Umbilical cord (tissue), 2 donors: ENCODE measurements around the gene RPS15. TPM values are rescaled to one million over a fixed set of nuclear protein-coding genes. Genes with fewer than 3 reads are reported as not detected.

ENCODE experiments used
- DNase-seq: peaks from one replicate; pipeline ENCODE4 v3.0.0-alpha.2; 2015; ENCODE audit warnings: low spot score
- total RNA-seq: library from RNA; depleted of rRNA; stranded (reverse); fragments of >200 nt; gene quantifications from one replicate; pipeline ENCODE4 v1.2.3, GENCODE V29; 2014; ENCODE audit warnings: low replicate concordance; ENCODE audit not compliant: insufficient read depth

The RPS15 gene
- total RNA-seq, result 212 TPM

DNA sequence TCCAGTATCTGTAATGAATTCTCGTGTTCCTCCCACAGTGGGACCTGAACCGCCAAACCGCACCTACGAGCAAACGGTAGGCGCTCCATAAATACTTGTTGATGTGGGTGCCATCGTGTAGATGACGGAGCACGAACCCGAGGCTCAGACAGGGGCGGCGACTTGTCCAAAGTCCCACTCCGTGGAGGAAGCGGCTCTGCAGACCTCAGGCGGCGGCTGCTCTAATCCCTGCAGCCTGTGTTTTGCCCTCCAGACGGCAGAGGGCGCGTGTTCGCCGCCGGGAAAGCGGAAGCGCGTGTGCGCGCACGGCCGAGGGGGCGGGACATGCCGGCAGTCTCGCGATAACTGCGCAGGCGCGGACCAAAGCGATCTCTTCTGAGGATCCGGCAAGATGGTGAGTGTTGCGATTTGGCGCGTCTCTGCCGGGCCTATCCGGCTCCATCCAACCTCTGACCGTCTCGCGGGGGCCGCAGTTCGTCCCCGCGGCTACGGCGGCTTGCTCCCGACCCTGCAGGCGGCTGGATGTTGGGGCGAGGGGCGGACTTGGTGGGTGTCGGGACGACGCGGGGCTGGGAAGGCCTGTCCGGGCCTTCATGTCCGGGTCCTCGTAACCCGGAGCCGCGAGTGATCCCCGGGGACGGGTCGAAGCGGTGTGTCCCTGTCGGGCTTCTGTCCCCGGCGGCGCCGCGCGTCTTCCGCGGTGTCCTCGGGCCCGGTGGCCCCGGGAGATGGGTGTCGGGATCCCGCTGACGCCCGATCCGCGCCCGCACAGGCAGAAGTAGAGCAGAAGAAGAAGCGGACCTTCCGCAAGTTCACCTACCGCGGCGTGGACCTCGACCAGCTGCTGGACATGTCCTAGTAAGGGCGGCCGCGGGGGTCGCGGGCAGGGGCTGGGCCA lies at the start of gene RPS15:
Gene RPS15, plus strand, starts transcription at position 362 of the 898 bp plus-strand sequence. Its CDS starts 30 bp downstream, at position 392.
- DNase-seq, result peak; percentile 95

DNA sequence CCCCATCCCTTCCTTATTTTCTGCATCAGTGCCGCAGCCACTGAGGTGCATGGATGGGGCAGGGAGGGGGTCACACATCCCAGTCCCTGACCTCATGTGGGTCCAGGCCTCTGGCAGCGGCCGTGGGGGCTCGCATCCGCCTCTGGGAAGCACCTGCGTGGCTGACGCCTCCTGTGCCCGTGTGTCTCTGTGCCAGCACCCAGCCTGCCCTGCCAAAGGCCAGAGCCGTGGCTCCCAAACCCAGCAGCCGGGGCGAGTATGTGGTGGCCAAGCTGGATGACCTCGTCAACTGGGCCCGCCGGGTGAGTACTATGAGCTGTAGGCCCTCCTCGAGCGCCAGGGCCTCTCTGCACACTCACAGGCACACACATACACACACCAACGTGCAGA lies 49.6 kb upstream of the RPS15 start:
- no peak for DNase-seq

DNA sequence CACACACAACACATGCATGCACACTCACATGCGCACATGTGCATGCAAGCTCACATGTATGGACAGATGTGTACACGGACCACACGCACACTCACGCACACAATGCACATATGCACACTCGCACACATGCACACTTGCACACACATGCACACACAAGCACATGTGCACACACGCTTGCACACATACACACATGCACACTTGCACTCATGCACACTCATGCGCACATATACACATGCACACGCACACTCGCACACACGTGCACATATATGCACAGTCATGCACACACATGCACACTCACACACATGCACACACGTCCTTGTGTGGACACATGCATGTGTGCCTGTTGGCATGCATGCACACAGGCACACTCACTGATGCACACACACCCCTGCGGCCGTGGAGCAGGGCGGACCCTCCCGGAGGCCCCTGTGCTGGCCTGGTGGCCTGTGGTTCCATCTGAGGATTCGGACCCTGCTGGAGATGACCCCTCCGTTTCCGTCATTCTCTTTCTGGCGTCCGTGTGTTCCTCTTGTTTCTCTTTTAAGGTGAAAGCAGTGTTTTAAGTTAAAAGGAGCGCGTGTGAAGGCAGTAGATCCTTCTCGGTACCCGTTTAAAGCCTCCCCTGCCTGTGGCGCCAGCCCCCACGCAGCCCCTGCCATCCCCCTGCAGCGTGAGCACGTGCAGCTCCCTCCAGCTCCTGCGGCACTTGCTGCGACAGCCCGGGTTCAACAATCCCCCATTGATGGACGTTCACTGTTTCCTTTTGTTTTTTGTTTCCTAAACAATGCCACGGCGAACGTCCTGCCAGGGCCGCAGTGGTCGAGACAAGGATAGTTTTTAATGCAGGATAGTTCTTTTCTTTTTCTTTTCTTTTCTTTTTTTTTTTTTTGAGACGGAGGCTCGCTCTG lies 48.9 kb upstream of the RPS15 start:
- DNase-seq, result no peak

DNA sequence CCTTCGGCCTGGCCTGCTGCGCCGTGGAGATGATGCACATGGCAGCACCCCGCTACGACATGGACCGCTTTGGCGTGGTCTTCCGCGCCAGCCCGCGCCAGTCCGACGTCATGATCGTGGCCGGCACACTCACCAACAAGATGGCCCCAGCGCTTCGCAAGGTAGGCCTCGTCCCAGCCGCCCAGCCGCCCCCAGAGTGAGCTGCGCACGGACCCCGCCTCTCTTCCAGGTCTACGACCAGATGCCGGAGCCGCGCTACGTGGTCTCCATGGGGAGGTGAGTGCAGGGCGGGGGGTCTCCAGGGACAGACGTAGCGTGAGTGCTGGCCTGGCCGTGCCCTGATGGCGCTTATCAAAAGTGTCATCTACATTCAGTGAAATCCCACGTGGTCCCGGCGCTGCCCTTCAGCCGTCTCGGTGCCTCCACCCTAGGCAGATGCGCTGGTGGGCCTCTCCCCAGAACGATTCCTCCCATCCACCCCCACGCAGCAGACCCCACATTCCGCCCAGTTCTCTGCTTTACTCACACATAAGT lies 47.2 kb upstream of the RPS15 start:
- DNase-seq, result no peak

DNA sequence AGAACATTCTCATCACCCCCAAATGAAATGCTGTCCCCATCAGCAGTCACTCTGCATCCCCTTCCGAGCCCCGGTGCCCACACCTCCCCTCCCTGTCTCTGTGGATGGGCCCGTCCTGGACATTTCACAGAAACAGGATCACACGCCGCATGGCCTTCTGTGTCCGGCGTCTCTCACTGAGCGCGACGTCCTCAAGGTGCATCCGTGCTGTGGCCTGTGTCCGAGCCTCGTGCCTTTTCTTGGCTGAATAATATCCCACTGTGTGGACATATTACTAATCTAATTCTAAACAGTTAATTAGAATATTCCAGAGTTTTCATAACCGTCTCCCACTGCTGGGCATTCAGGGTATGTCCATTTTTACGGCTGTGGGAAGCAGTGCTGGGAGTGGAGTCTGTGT lies 45.8 kb upstream of the RPS15 start:
- no peak for DNase-seq

DNA sequence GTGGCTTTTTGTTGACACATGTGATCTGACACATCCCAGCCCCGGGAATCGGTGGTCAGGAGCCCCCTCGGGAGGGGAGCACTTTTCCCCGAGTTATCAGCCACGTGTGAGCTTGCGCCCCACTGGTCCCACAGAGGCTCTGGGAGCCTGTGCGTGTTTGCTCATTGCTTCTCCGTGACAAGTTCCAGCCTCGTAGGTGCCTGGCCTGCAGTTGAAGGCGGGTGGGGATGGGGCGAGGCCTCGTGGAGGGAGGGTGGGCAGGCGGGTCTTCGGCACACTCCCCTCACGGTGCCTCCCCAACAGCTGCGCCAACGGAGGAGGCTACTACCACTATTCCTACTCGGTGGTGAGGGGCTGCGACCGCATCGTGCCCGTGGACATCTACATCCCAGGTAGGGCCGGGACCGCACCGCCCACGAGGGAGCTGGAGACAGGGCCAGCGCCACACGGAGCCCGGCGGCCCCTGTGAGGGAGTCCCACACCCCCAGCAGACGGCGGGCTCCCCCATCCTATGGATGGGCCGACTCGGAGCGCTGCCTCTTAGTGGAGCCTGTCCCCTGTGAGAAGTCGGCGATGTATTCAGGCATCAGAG lies 45.2 kb upstream of the RPS15 start:
- no peak for DNase-seq

DNA sequence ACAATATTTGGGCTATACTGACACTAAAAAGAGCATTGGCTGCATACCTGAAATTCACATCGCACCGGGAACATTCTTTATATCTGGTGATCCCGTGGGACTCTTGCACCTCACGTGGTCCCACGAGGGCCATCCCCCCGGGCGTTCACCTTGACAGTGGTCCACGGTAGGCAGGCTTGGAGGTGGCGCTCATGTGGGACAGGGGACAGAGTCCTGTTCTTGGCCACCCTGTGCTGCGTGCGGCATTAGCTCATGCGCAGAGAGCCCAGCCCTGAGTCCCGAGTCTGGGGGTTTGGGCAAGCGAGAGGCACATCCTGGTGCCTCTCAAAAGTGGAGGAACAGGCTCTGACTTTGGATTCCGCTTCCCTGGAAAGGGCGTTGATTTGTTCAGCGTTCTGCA lies 44.4 kb upstream of the RPS15 start:
- no peak for DNase-seq

DNA sequence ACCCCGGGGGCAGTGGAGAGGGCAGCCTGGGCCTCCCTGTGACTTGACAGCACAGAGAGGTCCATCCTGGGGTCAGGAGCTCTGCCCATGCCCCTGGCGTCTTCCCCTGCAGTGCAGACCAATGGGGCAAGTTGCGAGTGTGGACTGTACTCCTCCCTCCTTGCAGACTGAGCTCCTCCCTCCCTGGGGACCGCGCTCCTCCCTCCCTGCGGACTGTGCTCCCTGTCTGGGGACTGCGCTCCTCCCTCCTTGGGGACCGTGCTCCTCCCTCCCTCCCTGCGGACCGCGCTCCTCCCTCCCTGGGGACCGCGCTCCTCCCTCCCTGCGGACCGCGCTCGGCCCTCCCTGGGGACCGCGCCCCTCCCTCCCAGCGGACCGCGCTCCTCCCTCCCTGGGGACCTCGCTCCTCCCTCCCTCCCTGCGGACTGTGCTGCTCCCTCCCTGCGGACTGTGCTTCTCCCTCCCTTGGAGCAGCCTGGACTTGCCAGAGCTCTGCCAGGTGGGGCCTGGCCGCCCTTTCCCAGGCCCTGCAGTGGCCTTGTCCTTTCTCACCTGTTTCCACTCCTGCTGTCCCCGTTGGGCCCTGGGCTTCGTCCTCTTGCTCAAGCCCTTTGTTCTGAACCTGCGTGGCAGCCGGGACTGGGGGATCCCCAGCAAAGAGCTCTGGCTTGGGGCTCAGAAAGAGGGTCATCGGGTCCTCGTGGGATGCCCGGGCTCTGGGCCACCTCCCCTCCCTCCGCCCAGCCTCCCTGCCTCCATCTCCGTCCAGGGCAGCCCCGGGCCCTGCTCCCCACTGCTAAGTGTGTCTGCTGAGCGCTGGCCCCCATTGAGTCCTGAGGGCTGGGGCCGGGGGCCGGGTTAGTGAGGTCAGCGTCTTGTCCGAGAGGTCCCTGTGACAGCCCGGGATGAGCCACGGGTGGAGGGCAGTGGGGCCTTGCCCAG lies 43.7 kb upstream of the RPS15 start:
- DNase-seq, result no peak

DNA sequence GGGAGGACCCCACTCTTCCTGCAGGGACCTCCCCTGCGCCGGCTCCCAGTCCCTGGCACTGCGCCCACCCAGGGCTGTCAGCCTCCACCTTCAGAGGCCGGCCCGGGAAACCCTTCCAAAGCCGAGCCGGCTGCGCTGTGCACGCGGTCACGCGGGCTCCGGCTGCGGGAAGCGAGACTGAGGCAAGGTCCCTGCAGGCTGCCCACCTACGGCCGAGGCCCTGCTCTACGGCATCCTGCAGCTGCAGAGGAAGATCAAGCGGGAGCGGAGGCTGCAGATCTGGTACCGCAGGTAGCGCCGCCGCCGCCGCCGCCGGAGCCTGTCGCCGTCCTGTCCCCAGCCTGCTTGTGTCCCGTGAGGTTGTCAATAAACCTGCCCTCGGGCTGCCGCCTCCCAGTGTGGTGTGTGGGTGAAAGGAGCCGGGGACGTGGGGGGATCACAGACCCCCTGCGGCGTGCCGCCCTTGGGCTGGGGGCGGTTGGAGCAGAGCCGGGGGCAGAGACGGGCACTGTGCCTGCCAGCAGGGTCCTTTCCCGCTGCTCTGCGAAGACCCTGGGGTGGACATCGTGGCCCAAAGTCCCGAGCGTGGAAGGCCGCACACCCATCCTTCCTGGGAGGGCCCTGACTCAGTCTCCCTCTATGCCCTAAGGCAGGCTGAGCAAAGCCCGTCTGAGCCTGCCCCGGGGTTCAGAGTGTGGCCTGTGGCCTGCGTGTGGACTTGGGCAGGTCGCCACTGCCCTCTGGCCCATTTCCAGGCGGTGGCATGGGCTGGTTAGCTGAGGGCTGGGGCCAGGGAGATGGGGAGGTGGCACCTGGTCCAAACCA lies 42.8 kb upstream of the RPS15 start:
- DNase-seq, result no peak

DNA sequence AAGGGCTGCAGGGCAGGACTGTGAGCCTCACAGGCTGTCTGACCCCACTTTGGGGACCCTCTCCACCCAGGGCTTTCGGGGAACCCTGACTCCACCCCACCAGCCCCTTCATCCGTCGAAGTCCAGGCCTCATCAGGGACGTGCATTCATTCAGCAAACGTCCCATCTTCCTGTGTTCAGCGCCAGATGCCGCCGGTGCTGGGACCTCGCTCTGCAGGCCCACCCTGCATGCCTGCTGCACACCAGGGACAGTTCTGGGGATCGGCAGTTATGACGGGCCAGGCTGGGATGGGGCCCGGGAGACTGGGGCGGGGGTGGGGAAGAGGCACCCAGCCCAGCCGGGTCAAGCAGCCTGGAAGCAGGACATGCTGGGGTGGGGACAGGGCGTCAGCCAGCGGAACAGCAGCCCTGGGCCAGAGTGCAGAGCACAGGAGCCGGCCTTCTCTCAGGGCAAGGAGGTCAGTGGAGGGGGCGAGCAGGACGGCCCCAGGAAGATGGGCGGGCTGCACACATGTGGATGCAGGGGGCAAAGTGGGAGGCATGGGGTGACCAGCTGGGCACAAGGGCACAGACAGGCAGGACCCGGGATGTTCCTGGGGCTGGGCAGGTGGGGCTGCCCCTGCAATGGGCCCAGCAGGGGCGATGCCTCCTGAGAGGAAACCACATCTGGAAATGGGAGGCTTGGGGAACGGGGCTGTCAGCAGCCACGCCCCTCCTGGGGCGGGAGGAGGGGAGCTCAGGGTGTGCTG lies 42.0 kb upstream of the RPS15 start:
- DNase-seq, result no peak

DNA sequence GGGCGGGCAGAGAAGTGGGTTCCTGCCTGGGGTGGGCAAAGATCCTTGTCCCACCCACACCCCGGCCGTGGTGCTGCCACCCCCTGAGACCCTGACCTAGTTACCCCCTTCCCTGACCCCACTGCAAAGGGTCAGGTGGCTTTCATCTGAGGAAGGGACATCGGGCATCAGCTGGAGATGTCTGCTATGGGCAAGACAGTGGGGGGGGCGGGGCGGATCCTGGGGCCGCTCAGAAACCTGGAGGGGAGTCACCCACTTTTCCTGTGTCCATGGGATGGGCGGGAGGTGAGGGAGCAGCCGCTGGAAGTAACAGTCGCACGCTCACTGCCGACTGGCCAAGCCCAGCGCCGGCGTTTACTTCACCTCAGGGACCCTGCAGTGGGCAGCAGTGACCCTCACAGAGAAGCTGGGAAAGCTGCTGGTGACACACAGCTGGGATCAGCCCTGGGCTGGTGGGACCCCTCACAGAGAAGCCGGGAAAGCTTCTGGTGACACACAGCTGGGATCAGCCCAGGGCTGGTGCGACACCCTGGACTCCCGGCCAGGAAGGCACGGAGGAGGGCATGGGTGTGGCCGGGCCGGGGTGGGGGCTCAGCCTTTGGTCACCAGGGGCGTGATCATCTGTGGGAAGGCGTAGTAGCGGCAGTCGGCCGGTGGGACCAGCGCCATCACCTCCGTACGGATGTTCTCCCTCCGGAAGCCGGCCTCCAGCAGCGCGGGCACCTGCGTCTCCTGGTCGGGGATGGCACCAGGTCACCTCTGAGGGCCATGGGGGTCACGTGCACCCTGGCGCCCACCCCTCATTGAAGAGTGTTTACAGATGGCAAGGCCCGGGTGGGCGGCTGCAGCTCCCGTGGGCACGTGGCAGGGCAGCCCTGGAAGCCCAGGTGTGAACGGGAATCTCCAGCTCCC lies 41.2 kb upstream of the RPS15 start:
- no peak for DNase-seq

DNA sequence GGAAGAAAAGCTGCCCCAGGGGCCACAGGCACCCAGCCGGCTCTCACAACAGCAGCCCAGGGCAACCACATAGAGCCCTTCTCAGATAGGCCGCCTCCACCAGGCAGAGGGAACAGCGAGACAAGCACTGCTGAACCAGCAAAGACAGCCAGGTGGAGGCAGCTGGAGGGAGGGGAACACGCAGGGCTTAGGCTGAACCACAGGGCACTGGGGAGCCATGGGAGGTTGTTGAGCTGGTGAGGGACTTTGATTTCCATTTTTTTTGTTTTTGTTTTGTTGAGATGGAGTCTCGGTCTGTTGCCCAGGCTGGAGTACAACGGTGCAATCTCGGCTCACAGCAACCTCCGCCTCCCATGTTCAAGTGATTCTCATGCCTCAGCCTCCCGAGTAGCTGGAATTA lies 40.4 kb upstream of the RPS15 start:
- DNase-seq, result no peak

DNA sequence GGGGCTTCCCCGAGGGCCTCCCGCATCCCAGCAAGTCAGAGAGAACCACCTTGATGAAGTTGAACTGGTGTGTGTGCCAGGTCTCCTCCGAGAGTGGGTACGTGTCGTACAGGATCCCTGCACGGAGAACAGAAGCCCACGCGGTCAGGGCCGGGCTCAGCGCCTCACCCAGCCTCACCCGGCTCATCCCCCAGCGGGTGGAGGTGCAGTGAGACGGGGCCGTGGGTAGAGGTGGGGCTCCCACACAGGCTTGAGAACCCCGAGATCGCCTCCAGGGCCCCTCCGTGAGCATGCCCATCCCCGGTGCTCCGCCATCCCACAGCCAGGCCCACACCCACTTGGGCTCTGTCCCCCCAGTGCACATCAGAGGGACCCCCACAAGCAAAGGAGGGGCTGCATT lies 39.1 kb upstream of the RPS15 start:
- DNase-seq, result no peak

DNA sequence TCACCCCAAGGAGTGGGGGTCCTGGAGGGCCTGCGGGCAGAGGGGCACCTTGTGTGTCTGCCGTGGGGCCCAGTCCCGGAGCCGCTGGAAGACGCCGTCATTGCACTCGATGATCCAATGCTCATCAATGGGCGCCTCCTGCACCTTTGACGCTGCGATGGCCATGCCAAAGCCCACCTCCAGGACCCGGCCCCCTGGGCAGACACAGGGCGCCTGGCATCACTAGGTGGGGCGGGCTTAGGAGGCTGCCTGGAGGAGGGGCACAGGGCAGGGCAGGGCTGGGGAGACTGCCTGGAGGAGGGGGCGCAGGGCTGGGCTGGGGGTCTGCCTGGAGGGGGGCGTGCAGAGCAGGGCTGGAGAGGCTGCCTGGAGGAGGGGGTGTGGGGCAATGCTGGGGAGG lies 38.5 kb upstream of the RPS15 start:
- no peak for DNase-seq

DNA sequence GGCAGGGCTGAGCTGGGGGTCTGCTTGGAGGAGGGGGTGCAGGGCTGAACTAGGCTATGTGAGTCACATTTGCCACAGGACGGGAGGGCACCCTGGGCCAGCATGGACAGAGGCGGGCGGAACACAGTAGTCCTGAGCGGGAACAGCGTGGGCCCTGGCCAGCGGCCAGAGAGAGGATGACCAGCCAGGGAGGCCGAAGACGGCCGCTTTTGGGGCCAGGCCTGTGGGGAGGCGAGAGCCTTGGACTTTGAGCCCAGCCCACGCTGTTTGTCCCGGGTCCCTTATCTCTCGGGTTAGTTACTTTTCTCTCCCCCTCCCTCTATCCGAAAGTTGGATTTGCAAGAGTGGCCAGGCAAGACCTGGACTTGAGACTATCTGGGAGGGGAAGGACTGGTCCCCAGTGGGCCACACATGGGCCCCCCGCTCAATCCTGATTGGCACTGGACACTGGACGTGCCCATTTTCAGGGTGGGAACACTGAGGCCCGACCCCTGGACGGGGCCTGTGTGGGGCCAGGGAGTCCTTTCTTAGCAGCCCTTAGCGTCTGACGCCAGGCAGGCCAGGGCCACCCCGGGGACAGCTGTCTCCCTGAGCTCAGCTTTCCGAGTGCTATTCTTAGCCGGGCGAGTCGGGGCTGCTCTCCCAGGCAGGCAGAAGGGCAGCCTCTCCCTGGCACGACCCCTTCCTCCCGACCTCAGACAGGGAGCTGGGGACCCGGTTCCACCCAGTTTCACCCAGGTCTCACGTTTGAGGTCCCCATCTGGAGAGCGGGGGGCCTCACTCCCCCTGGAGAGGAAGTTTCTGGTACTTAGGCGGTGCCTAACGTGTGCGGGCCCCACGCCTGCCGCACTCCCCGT lies 37.7 kb upstream of the RPS15 start:
- DNase-seq, result peak; percentile 42

DNA sequence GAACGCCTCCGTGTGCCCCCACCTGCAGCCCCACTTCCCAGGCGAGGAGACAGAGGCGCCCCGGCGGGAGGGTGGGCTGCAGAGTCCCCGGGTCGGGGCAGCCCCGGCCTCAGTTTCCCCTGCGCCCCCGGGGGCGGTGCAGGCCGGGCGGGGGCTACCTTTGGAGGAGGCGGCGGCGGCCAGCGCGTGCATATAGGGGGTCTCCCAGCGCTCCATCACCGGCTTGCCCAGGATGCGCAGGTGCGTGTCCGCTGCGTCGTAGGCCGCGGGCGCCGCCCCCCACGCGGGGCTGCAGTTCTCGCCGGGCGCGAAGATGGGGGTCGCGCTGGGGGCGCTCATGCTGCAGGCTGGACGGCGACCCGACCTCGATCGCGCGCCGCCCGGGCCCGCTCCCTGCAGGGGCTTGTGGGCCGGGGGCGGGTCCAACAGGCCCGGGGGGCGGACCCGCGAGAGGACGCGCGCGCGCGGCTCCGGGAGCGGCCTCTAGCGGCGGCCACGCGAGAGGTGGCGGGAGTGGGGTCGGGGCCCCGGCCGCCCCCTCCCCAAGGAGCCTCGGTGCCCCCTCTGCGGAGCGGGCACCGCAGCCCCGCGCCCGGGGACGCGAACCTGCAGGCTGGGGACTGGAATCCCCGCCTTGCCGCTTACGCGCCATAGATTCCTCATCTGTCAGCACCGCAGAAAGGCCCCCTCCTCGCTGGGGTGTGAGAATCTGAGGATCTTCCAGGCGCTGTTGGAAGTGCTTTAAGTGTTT lies 36.9 kb upstream of the RPS15 start, which contains the start of gene GAMT:
Gene GAMT, minus strand, starts transcription at position 405 of the 751 bp plus-strand sequence. Its CDS starts 66 bp downstream, at position 339.
- peak; percentile 54 for DNase-seq
